Mucosa of descending colon (tissue), 3 donors: ENCODE measurements around the gene ZNF570. TPM values are rescaled to one million over a fixed set of nuclear protein-coding genes. Genes with fewer than 3 reads are reported as not detected.

Experiments used
- ATAC-seq: fragments of 200-7000 bp; cut with Tn5 transposase; one replicate; pipeline ENCODE4 v1.9.1; 2020; ENCODE audit warnings: mild to moderate bottlenecking, moderate library complexity
- DNase-seq, 3 donors: peaks; one replicate each; pipeline ENCODE4 v3.0.0-alpha.2; 2020
- H3K36me3 ChIP-seq: fragments of 200-600 bp; one replicate; pipeline ENCODE4 v1.8.0; 2021; ENCODE audit warnings: low read depth, mild to moderate bottlenecking
- H3K4me1 ChIP-seq: fragments of 200-600 bp; one replicate; pipeline ENCODE4 v1.8.0; 2021; ENCODE audit warnings: low read depth, mild to moderate bottlenecking
- H3K4me3 ChIP-seq: fragments of 200-600 bp; one replicate; pipeline ENCODE4 v1.8.0; 2021; ENCODE audit warnings: mild to moderate bottlenecking
- H3K9me3 ChIP-seq: fragments of 200-600 bp; one replicate; pipeline ENCODE4 v1.8.0; 2021; ENCODE audit warnings: mild to moderate bottlenecking
- CTCF ChIP-seq: fragments of 200-600 bp; IDR thresholded peaks from one replicate; pipeline ENCODE4 v1.8.0; 2022; ENCODE audit warnings: antibody characterized with exemption, mild to moderate bottlenecking
- intact Hi-C, 2 donors: fragments of 100-400 bp; cut with DNase I in 1 of 2; cut with micrococcal nuclease in 1 of 2; formaldehyde crosslinking; loops; one replicate each; pipeline versions ENCODE4 v1.11.0 to v1.11.1; 2022; cut with DNase I, micrococcal nuclease
- total RNA-seq, 3 donors: library from RNA; stranded (reverse); fragmentation: NEBNext Ultra II Directional in 2 of 3; extraction: Animal tissue kit (Norgen Biotek cat#: 25700) in 2 of 3; gene quantifications; one replicate each; pipeline versions ENCODE4 v1.2.1 to v1.2.4, GENCODE V29; 2021 to 2023
- donor health status: DM: no; HTN: no; CAD: no; lungs with moderate emphysema.
- donor health status: DM: no; HTN: no; CAD: no.
- donor health status: DM: no; HTN: yes; CAD: no.

The ZNF570 gene
- total RNA-seq, 3 donors from 2014 or later: 2.9 to 7.8 (median 3.7) TPM

GRCh38 chr19:37513397-37513796 lies 44.2 kb downstream of the ZNF570 start:
- H3K9me3 ChIP-seq: peaks cover 32% of the 10 kb centered on the region
- no peak for TF ChIP-seq CTCF
- H3K4me1 ChIP-seq: no peaks in the 10 kb centered on the region
- intact Hi-C loops: no loop called here
- no peaks in the 10 kb centered on the region for H3K36me3 ChIP-seq
- no peak for ATAC-seq
- no peak for DNase-seq
- H3K4me3 ChIP-seq: no peak overlapping the region

- DNase-seq (no peak), ATAC-seq (no peak)
- Histone ChIP-seq H3K4me1 (no peaks in the 10 kb centered on the region), H3K9me3 (peaks cover 73% of the 10 kb centered on the region), H3K36me3 (no peaks in the 10 kb centered on the region), H3K4me3 (no peak overlapping the region)
- intact Hi-C loops: no loop called here
- no peak for TF ChIP-seq CTCF
Measured at GRCh38 chr19:37519890-37520289, 50.7 kb downstream of the ZNF570 start.

GRCh38 chr19:37537391-37537947 lies 68.3 kb downstream of the ZNF570 start:
- peaks cover 93% of the 10 kb centered on the region for H3K9me3 ChIP-seq
- no peaks in the 10 kb centered on the region for H3K36me3 ChIP-seq
- no peak for TF ChIP-seq CTCF
- intact Hi-C loops: no loop called here
- H3K4me3 ChIP-seq: no peak overlapping the region
- H3K4me1 ChIP-seq: no peaks in the 10 kb centered on the region
- DNase-seq (no peak), ATAC-seq (no peak)

Other genes starting within 250 kb of the ZNF570 start
- gene ZNF527, start 98.3 kb upstream of the ZNF570 start, total RNA-seq: 1 to 10 TPM; 3.6 to 8.5 (median 4.9) TPM
- gene ZNF569, start 1.9 kb upstream of the ZNF570 start, total RNA-seq: 1 to 10 TPM; 1.8 to 6.3 (median 2.1) TPM
- 1 to 10 TPM; 3.8 to 6.6 (median 6.0) TPM for gene ZNF793, start 37.6 kb downstream of the ZNF570 start, total RNA-seq
- gene ZNF571, start 125.4 kb downstream of the ZNF570 start, total RNA-seq: 1 to 10 TPM; 1.5 to 6.0 (median 1.7) TPM
- gene ZNF540, start 125.5 kb downstream of the ZNF570 start, total RNA-seq: 1 to 10 TPM; 1.3 to 8.4 (median 1.5) TPM
- gene ZFP30, start 186.1 kb downstream of the ZNF570 start, total RNA-seq: 10 to 100 TPM in 2 of 3 donors, 1 to 10 TPM in 1; 8.2 to 14.7 (median 11.0) TPM